Neutrophil (primary cell): ENCODE measurements around the gene SH3YL1.

Experiments
- H3K27ac ChIP-seq: fragments of 200-600 bp; sonication (generic); 2 replicates; pipeline ENCODE4 v1.5.1; 2016; ENCODE audit warnings: mild to moderate bottlenecking, moderate library complexity
- H3K27me3 ChIP-seq: fragments of 200-600 bp; sonication (generic); 2 replicates; pipeline ENCODE4 v1.6.0; 2016; ENCODE audit warnings: mild to moderate bottlenecking
- H3K36me3 ChIP-seq: fragments of 200-600 bp; sonication (generic); 2 replicates; pipeline ENCODE4 v1.5.1; 2017
- H3K4me1 ChIP-seq, 2 experiments: fragments of 200-600 bp in 1 of 2; sonication (generic) in 1 of 2; 1 replicate in 1 of 2; 2 replicates in 1 of 2; pipeline versions ENCODE4 v1.5.1 to v1.6.1; 2013 to 2016; ENCODE audit warnings: low read depth in 1 of 2, low read length in 1 of 2, mild to moderate bottlenecking in 1 of 2, moderate library complexity in 1 of 2; ENCODE audit not compliant: control insufficient read depth in 1 of 2, insufficient read depth in 1 of 2
- H3K4me3 ChIP-seq, 2 experiments: fragments of 200-600 bp in 1 of 2; sonication (generic) in 1 of 2; 1 replicate in 1 of 2; 2 replicates in 1 of 2; pipeline ENCODE4 v1.5.1; 2013 to 2016; ENCODE audit warnings: low read depth in 1 of 2, low read length in 1 of 2, mild to moderate bottlenecking in 1 of 2, moderate library complexity in 1 of 2
- H3K9me3 ChIP-seq: fragments of 200-600 bp; sonication (generic); 2 replicates; pipeline ENCODE4 v1.5.1; 2016
- CTCF ChIP-seq: fragments of 200-600 bp; sonication (generic); IDR thresholded peaks from 2 replicates; pipeline ENCODE4 v1.5.1; 2016; ENCODE audit warnings: antibody characterized with exemption

Gene SH3YL1

GRCh38 chr2:203401-203800 lies 60.4 kb downstream of the SH3YL1 start:
- no peak overlapping the region for H3K27ac ChIP-seq
- H3K9me3 ChIP-seq: peaks cover 25% of the 10 kb centered on the region
- no peaks in the 10 kb centered on the region for H3K27me3 ChIP-seq
- H3K36me3 ChIP-seq: no peaks in the 10 kb centered on the region
- no peaks in the 10 kb centered on the region for H3K4me1 ChIP-seq
- no peak for TF ChIP-seq CTCF
- H3K4me3 ChIP-seq: no peak overlapping the region

- Histone ChIP-seq H3K27me3 (no peaks in the 10 kb centered on the region), H3K9me3 (peaks cover 20% of the 10 kb centered on the region), H3K4me3 (no peak overlapping the region), H3K4me1 (no peaks in the 10 kb centered on the region), H3K36me3 (no peaks in the 10 kb centered on the region), H3K27ac (no peak overlapping the region)
- TF ChIP-seq CTCF: no peak
Measured at GRCh38 chr2:202945-203344, 60.9 kb downstream of the SH3YL1 start.

- Histone ChIP-seq H3K27me3 (no peaks in the 10 kb centered on the region), H3K4me1 (no peaks in the 10 kb centered on the region), H3K36me3 (no peaks in the 10 kb centered on the region), H3K27ac (no peak overlapping the region), H3K4me3 (no peak overlapping the region), H3K9me3 (peaks cover 19% of the 10 kb centered on the region)
- no peak for TF ChIP-seq CTCF
Measured at GRCh38 chr2:201648-202433, 62.0 kb downstream of the SH3YL1 start.

- no peak overlapping the region for H3K27ac ChIP-seq
- H3K9me3 ChIP-seq: peaks cover 2% of the 10 kb centered on the region
- no peaks in the 10 kb centered on the region for H3K4me1 ChIP-seq
- H3K27me3 ChIP-seq: no peaks in the 10 kb centered on the region
- TF ChIP-seq CTCF: no peak
- no peak overlapping the region for H3K4me3 ChIP-seq
- H3K36me3 ChIP-seq: no peaks in the 10 kb centered on the region
Measured at GRCh38 chr2:199041-199966, 64.5 kb downstream of the SH3YL1 start.

GRCh38 chr2:196406-196805 lies 67.4 kb downstream of the SH3YL1 start:
- H3K27ac ChIP-seq: no peak overlapping the region
- H3K4me3 ChIP-seq: no peak overlapping the region
- H3K4me1 ChIP-seq: no peaks in the 10 kb centered on the region
- TF ChIP-seq CTCF: no peak
- H3K36me3 ChIP-seq: no peaks in the 10 kb centered on the region
- no peaks in the 10 kb centered on the region for H3K9me3 ChIP-seq
- no peaks in the 10 kb centered on the region for H3K27me3 ChIP-seq
